Gastroesophageal sphincter (tissue), 4 donors: Measurements from ENCODE around the gene ZNF214. TPM values are rescaled to one million over a fixed set of nuclear protein-coding genes. Genes with fewer than 3 reads are reported as not detected.
"Not testable (repeated sequence)": the region's sequence is repeated elsewhere in the genome, so short reads cannot be mapped to it uniquely, and the experiment has no call there.

Experiments used
- ATAC-seq: fragments of 150-250 bp; one replicate; pipeline ENCODE4 v1.9.1; 2016; ENCODE audit warnings: mild to moderate bottlenecking, moderate library complexity
- H3K27ac ChIP-seq, 4 donors: fragments of 200-600 bp; sonication (generic) in 3 of 4; 1 replicate in 3 of 4; 2 replicates in 1 of 4; pipeline ENCODE4 v1.5.1; 2016 to 2019
- H3K27me3 ChIP-seq: fragments of 200-600 bp; sonication (generic); one replicate; pipeline ENCODE4 v1.5.1; 2019
- H3K36me3 ChIP-seq, 2 donors: fragments of 200-600 bp; sonication (generic); one replicate each; pipeline ENCODE4 v1.5.1; 2019; ENCODE audit warnings: control low read depth in 1 of 2
- H3K4me1 ChIP-seq, 3 donors: fragments of 200-600 bp; sonication (generic); 1 replicate in 2 of 3; 2 replicates in 1 of 3; pipeline ENCODE4 v1.5.1; 2016 to 2019; ENCODE audit warnings: control low read depth in 2 of 3
- H3K4me3 ChIP-seq, 2 donors: fragments of 200-600 bp; sonication (generic); one replicate each; pipeline ENCODE4 v1.5.1; 2019; ENCODE audit warnings: mild to moderate bottlenecking in 1 of 2, moderate library complexity in 1 of 2
- H3K9me3 ChIP-seq, 3 donors: fragments of 200-600 bp; sonication (generic); one replicate each; pipeline ENCODE4 v1.5.1; 2017 to 2019; ENCODE audit warnings: control low read depth in 2 of 3
- CTCF ChIP-seq, 4 experiments: fragments of 200-600 bp in 2 of 4; fragments of 450-650 bp in 2 of 4; sonication (generic) in 1 of 4; IDR thresholded peaks; one replicate each; pipeline ENCODE4 v1.5.1; 2017 to 2019; ENCODE audit warnings: antibody characterized with exemption in 4 of 4, mild to moderate bottlenecking in 2 of 4, moderate library complexity in 2 of 4
- EP300 ChIP-seq: sonication (generic); formaldehyde crosslinking; IDR thresholded peaks from one replicate; pipeline ENCODE4 v1.6.1; 2017; ENCODE audit warnings: antibody characterized with exemption, mild to moderate bottlenecking
- POLR2A ChIP-seq, 2 donors: fragments of 450-650 bp; IDR thresholded peaks; one replicate each; pipeline ENCODE4 v1.6.1; 2017; ENCODE audit warnings: antibody characterized with exemption in 2 of 2, mild to moderate bottlenecking in 2 of 2, moderate library complexity in 1 of 2
- POLR2AphosphoS5 ChIP-seq: sonication (generic); formaldehyde crosslinking; IDR thresholded peaks from one replicate; pipeline ENCODE4 v1.6.1; 2017; ENCODE audit warnings: antibody characterized with exemption
- WGBS, 2 donors: methylation state at CpG; one replicate each; pipeline ENCODE4 v1.1.5; 2018; ENCODE audit warnings: low coverage in 1 of 2; 5-methylcytosine and 5-hydroxymethylcytosine counted together
- total RNA-seq, 4 donors: library from RNA; depleted of rRNA; stranded (reverse); fragments of >200 nt; gene quantifications; one replicate each; pipeline ENCODE4 v1.1.0, GENCODE V29; 2016

The ZNF214 gene
- total RNA-seq, 4 donors from 2014 or later: 2.1 to 4.0 (median 3.5) TPM

- Histone ChIP-seq H3K27ac (peak overlapping the region in 2 of 4 donors; percentile 7 to 35), H3K4me1 (peaks cover 0 to 12% (median 3%) of the 10 kb centered on the region in 3 donors), H3K9me3 (no peaks in the 10 kb centered on the region), H3K27me3 (no peaks in the 10 kb centered on the region), H3K36me3 (no peaks in the 10 kb centered on the region), H3K4me3 (no peak overlapping the region)
- WGBS, 2 donors: 54 to 80% methylated on average over 2 of the region's 2 CpGs
- TF ChIP-seq POLR2A (IDR thresholded peaks at IDR 0.05) (no peak), CTCF (IDR thresholded peaks at IDR 0.05) (no peak), POLR2AphosphoS5 (peak; percentile 28)
- ATAC-seq: peak; percentile 61
Measured at GRCh38 chr11:6992026-6992425, 28.1 kb downstream of the ZNF214 start.

DNA sequence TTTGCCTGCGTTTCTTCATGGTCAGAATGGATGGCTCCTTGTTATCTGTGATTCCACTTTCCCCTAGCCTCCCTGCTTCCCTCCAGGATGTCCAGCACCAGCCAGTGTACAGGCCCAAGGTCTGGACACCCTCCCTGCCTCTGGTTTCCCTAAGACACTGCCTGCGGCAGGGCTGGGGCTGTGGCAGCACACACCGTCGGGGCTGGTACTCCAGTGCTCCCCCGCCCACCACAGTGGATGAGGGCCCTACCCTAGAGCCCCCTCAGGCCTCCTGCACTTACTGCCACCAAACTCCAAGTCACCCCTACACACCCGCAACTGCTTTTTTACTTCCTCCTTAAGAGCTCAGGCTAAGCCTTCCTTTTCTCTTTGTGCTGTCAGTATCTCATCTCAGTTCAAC is 28.9 kb downstream of the ZNF214 start:
- Histone ChIP-seq H3K4me3 (no peak overlapping the region), H3K27me3 (no peaks in the 10 kb centered on the region), H3K27ac (no peak overlapping the region), H3K9me3 (no peaks in the 10 kb centered on the region), H3K36me3 (no peaks in the 10 kb centered on the region), H3K4me1 (peaks cover 0 to 12% (median 3%) of the 10 kb centered on the region in 3 donors)
- ATAC-seq: no peak
- TF ChIP-seq EP300: no peak
- TF ChIP-seq POLR2A (IDR thresholded peaks at IDR 0.05): no peak
- no peak for TF ChIP-seq CTCF (IDR thresholded peaks at IDR 0.05)
- TF ChIP-seq POLR2AphosphoS5: no peak
- WGBS, 2 donors: 68 to 77% methylated on average over 3 to 4 of the region's 6 CpGs

DNA sequence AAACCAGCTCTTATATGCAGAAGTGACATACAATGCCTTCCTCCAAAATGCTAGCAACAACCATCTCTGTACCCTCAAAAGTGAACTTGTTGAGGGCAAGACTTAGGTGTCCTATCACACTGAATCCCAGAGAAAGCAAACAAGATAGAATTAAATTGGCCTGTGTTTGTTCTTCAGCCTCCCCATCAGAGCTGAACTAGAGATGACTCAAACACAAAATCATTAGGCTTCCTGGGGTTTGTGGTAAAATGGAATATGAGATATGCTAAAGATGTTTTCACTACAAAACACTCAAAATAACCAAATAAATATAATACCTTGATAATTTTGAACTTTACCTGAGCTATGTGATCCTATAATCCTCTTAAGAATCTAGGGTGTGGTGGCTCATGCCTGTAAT is 31.6 kb downstream of the ZNF214 start:
- H3K4me1 ChIP-seq: peaks cover 0 to 12% (median 3%) of the 10 kb centered on the region in 3 donors
- no peaks in the 10 kb centered on the region for H3K27me3 ChIP-seq
- H3K4me3 ChIP-seq: no peak overlapping the region
- no peak for ATAC-seq
- no peak for TF ChIP-seq POLR2A (IDR thresholded peaks at IDR 0.05)
- TF ChIP-seq EP300: no peak
- TF ChIP-seq POLR2AphosphoS5: no peak
- TF ChIP-seq CTCF (IDR thresholded peaks at IDR 0.05): no peak
- no peaks in the 10 kb centered on the region for H3K9me3 ChIP-seq
- H3K27ac ChIP-seq: no peak overlapping the region
- no peaks in the 10 kb centered on the region for H3K36me3 ChIP-seq

- Histone ChIP-seq H3K27me3 (no peaks in the 10 kb centered on the region), H3K4me1 (no peaks in the 10 kb centered on the region), H3K36me3 (no peaks in the 10 kb centered on the region), H3K27ac (no peak overlapping the region), H3K4me3 (no peak overlapping the region), H3K9me3 (no peaks in the 10 kb centered on the region)
- 44 to 50% methylated on average over 1 of the region's 1 CpG for WGBS, 2 donors
- no peak for ATAC-seq
- no peak for TF ChIP-seq EP300
- TF ChIP-seq POLR2AphosphoS5: no peak
- TF ChIP-seq POLR2A (IDR thresholded peaks at IDR 0.05): no peak
- TF ChIP-seq CTCF (IDR thresholded peaks at IDR 0.05): no peak
Measured at GRCh38 chr11:6986487-6986886, 33.7 kb downstream of the ZNF214 start.

DNA sequence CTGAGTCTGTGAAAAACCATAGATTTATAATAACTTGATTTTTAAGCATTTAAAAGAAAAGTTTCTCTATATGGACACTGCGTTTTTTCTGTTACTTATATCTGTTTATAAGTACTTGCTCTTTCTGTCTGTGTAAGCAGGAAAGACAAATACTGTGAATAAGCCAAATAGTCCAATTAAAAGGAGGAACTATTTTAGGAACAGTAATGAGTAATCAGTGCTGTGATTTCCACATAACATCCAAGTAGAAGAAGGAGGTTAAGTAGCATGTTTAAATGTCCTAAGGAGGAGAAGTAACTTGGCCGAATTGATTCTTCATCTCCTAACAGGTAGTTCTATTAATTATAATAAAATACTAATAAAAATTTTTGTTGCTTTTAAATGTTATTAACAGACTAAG is 40.8 kb downstream of the ZNF214 start:
- no peak for ATAC-seq
- Histone ChIP-seq H3K4me3 (no peak overlapping the region), H3K27me3 (no peaks in the 10 kb centered on the region), H3K27ac (no peak overlapping the region), H3K9me3 (no peaks in the 10 kb centered on the region), H3K36me3 (no peaks in the 10 kb centered on the region), H3K4me1 (no peaks in the 10 kb centered on the region)
- 72 to 93% methylated on average over 2 of the region's 2 CpGs for WGBS, 2 donors
- TF ChIP-seq POLR2A (IDR thresholded peaks at IDR 0.05) (no peak), POLR2AphosphoS5 (no peak), CTCF (IDR thresholded peaks at IDR 0.05) (no peak), EP300 (no peak)

- not testable (repeated sequence) for H3K36me3 ChIP-seq, H3K4me3 ChIP-seq, H3K27ac ChIP-seq, H3K4me1 ChIP-seq, H3K9me3 ChIP-seq, H3K27me3 ChIP-seq, ATAC-seq
- 43 to 71% methylated on average over 1 to 4 of the region's 4 CpGs for WGBS, 2 donors
Measured at GRCh38 chr11:6969854-6970253, 50.3 kb downstream of the ZNF214 start.
